ENCODE measurements around the gene PSG7.
"Not testable (repeated sequence)": the region's sequence is repeated elsewhere in the genome, so short reads cannot be mapped to it uniquely, and the experiment has no call there.

GRCh38 chr19:42971451-42971850 lies 34.4 kb upstream of the PSG7 start:
- not testable (repeated sequence) for TF ChIP-seq CTCF, POLR2A (IDR thresholded peaks at IDR 0.05)

All from prostate gland (tissue), 2 donors.